ENCODE measurements around the gene PSME3IP1. TPM values are rescaled to one million over a fixed set of nuclear protein-coding genes. Genes with fewer than 3 reads are reported as not detected.

The PSME3IP1 gene
- total and polyA plus RNA-seq, 2 of the 8 experiments (the other 6 are each of a cell fraction or from before 2014, with no cell fraction given), result 95.1 to 98.3 TPM

- Histone ChIP-seq H2BK12ac (ENCODE audit: low read depth, low read length) (no peak overlapping the region), H3K9me3 (ENCODE audit: insufficient read depth in 2 of 2, low read depth in 1 of 2, low read length in 1 of 2) (no peaks in the 10 kb centered on the region), H3K4me3 (ENCODE audit: extremely low read depth in 1 of 4, insufficient read depth in 2 of 4, low read depth in 3 of 4, low read length in 4 of 4) (no peak overlapping the region), H3K9ac (replicated peaks in 1 of 4; ENCODE audit: extremely low read depth in 1 of 4, low read depth in 3 of 4, low read length in 3 of 4) (no peak overlapping the region), H3K4me1 (replicated peaks in 1 of 4; ENCODE audit: control insufficient read depth in 3 of 4, insufficient read depth in 4 of 4, low read length in 3 of 4) (peaks cover 0 to 9% (median 7%) of the 10 kb centered on the region in 4 experiments; a peak in 4 of 7 replicates), H3K27me3 (replicated peaks in 1 of 4; ENCODE audit: control insufficient read depth in 3 of 4, extremely low read depth in 1 of 4, insufficient read depth in 3 of 4, low read length in 3 of 4) (no peaks in the 10 kb centered on the region), H3K14ac (ENCODE audit: insufficient read length) (no peak overlapping the region), H4K91ac (replicated peaks; ENCODE audit: insufficient read length, low read length) (no peak overlapping the region), H3K23ac (ENCODE audit: insufficient read length) (no peak overlapping the region), H3K4ac (replicated peaks; ENCODE audit: insufficient read length, low read depth, low read length) (no peak overlapping the region), H2BK5ac (ENCODE audit: low read depth, low read length) (no peak overlapping the region), H4K5ac (ENCODE audit: insufficient read length, low read depth, low read length) (no peak overlapping the region), H3K23me2 (ENCODE audit: low read depth, low read length) (no peaks in the 10 kb centered on the region), H2BK20ac (ENCODE audit: low read length) (no peak overlapping the region), H3K27ac (ENCODE audit: low read depth, low read length) (no peak overlapping the region), H2BK120ac (replicated peaks; ENCODE audit: low read depth, low read length) (no peak overlapping the region), H3K79me2 (ENCODE audit: control insufficient read depth in 1 of 2, insufficient read depth in 2 of 2, low read length in 2 of 2) (no peaks in the 10 kb centered on the region), H2AFZ (ENCODE audit: low read length) (no peak overlapping the region), H4K8ac (ENCODE audit: extremely low read depth, insufficient read depth, low read length) (no peak overlapping the region), H4K20me1 (replicated peaks in 1 of 2; ENCODE audit: control insufficient read depth in 1 of 2, insufficient read depth in 2 of 2, low read length in 2 of 2) (no peaks in the 10 kb centered on the region), H3K4me2 (ENCODE audit: insufficient read depth in 1 of 2, low read depth in 2 of 2, low read length in 2 of 2) (no peak overlapping the region), H3K36me3 (ENCODE audit: control insufficient read depth in 2 of 4, insufficient read depth in 4 of 4, low read length in 3 of 4) (peaks cover 13 to 48% (median 25%) of the 10 kb centered on the region in 4 experiments; a peak in 7 of 8 replicates), H3K56ac (replicated peaks; ENCODE audit: insufficient read length, low read depth, low read length) (no peak overlapping the region), H3K18ac (ENCODE audit: extremely low read depth, low read length) (no peak overlapping the region), H2BK15ac (ENCODE audit: low read length) (no peak overlapping the region), H2AK5ac (ENCODE audit: low read depth, low read length) (no peak overlapping the region), H3K79me1 (ENCODE audit: low read depth, low read length) (no peaks in the 10 kb centered on the region)
- DNase-seq (ENCODE audit: low read depth in 1 of 2, low spot score in 2 of 2) (no peak), FAIRE-seq (no peak)
- ChIA-PET POLR2A (ENCODE audit: partially characterized antibody) (interaction anchor here (0.6 kb wide), 1 partner anchor 70 kb away, joined by 3 read pairs; no protein-coding TSS in a partner anchor), CTCF (ENCODE audit: partially characterized antibody) (interaction anchor here (1.5 kb wide), 1 partner anchor 15 kb away, joined by 3 read pairs; no protein-coding TSS in a partner anchor)
- WGBS, 2 experiments (ENCODE audit: extremely low coverage in 1 of 2, insufficient coverage in 1 of 2, insufficient read length in 1 of 2, insufficient replicate concordance in 2 of 2, low coverage in 1 of 2, low lambda C conversion rate in 2 of 2, missing lambda C conversion rate in 1 of 2), result 95% methylated on average over 6 of the region's 6 CpGs; no CpG with 5 or more reads in 1 of the 2 experiments
- TF ChIP-seq NANOG (IDR thresholded peaks at IDR 0.05; ENCODE audit: insufficient read depth, low read depth, low read length, poor library complexity, severe bottlenecking) (no peak), HDAC6 (IDR thresholded peaks at IDR 0.05; ENCODE audit: low read depth, low read length) (no peak), EGR1 (IDR thresholded peaks at IDR 0.05; ENCODE audit: borderline replicate concordance, low read depth, low read length) (no peak), SUZ12 (IDR thresholded peaks at IDR 0.05; ENCODE audit: low read length) (no peak), CBX8 (IDR thresholded peaks at IDR 0.05; ENCODE audit: borderline replicate concordance, low read depth, low read length) (no peak), TAF7 (optimal IDR thresholded peaks at IDR 0.05; ENCODE audit: borderline replicate concordance, low read depth, low read length) (no peak), ZNF274 (IDR thresholded peaks at IDR 0.05; ENCODE audit: borderline replicate concordance, extremely low read depth, low read length) (no peak), POU5F1 (IDR thresholded peaks at IDR 0.05; ENCODE audit: low read depth, low read length) (no peak), TBP (IDR thresholded peaks at IDR 0.05; ENCODE audit: low read depth, low read length) (no peak), YY1 (IDR thresholded peaks at IDR 0.05; ENCODE audit: low read depth, low read length) (no peak)
These were observed 32.0 kb downstream of the PSME3IP1 start for GRCh38 chr16:57153841-57154240.
